Measurements from ENCODE around the gene TAF5L. TPM values are rescaled to one million over a fixed set of nuclear protein-coding genes. Genes with fewer than 3 reads are reported as not detected.

TAF5L gene
- total RNA-seq, result 11.9 and 12.9 TPM in 2 replicates
- 11.2 TPM for polyA plus RNA-seq (2012)

GRCh38 chr1:229625915-229626831 lies at the start of gene TAF5L, which contains the start of gene URB2:
Gene TAF5L (minus strand): TSS chr1:229626122. CDS start chr1:229614482, 11,640 bp downstream.
Gene URB2 (plus strand): TSS chr1:229626247. CDS start chr1:229627634, 1,387 bp downstream.
- peak; percentile 91 for DNase-seq (ENCODE audit: low read depth)

GRCh38 chr1:229675396-229675795 lies 49.5 kb upstream of the TAF5L start:
- no peak for DNase-seq (ENCODE audit: low read depth)

- no peak for DNase-seq (ENCODE audit: low read depth)
Measured at GRCh38 chr1:229674042-229674441, 48.1 kb upstream of the TAF5L start.

GRCh38 chr1:229672246-229672645 lies 46.3 kb upstream of the TAF5L start:
- no peak for DNase-seq (ENCODE audit: low read depth)

- DNase-seq (ENCODE audit: low read depth), result no peak
Measured at GRCh38 chr1:229671310-229671709, 45.4 kb upstream of the TAF5L start.

- DNase-seq (ENCODE audit: low read depth), result no peak
Measured at GRCh38 chr1:229669333-229669732, 43.4 kb upstream of the TAF5L start.

- peak; percentile 50 for DNase-seq (ENCODE audit: low read depth)
Measured at GRCh38 chr1:229666585-229666984, 40.7 kb upstream of the TAF5L start.

GRCh38 chr1:229665912-229666558 lies 40.1 kb upstream of the TAF5L start:
- no peak for DNase-seq (ENCODE audit: low read depth)

GRCh38 chr1:229664133-229664689 lies 38.3 kb upstream of the TAF5L start:
- DNase-seq (ENCODE audit: low read depth), result peak; percentile 75

GRCh38 chr1:229661897-229662296 lies 36.0 kb upstream of the TAF5L start:
- no peak for DNase-seq (ENCODE audit: low read depth)

- DNase-seq (ENCODE audit: low read depth), result peak; percentile 77
Measured at GRCh38 chr1:229661022-229661877, 35.3 kb upstream of the TAF5L start.

GRCh38 chr1:229657993-229658755 lies 32.3 kb upstream of the TAF5L start:
- no peak for DNase-seq (ENCODE audit: low read depth)

- no peak for DNase-seq (ENCODE audit: low read depth)
Measured at GRCh38 chr1:229655781-229656180, 29.9 kb upstream of the TAF5L start.

- DNase-seq (ENCODE audit: low read depth), result no peak
Measured at GRCh38 chr1:229653420-229653819, 27.5 kb upstream of the TAF5L start.

- no peak for DNase-seq (ENCODE audit: low read depth)
Measured at GRCh38 chr1:229651546-229651945, 25.6 kb upstream of the TAF5L start.

- no peak for DNase-seq (ENCODE audit: low read depth)
Measured at GRCh38 chr1:229650045-229650444, 24.1 kb upstream of the TAF5L start.

GRCh38 chr1:229648406-229648805 lies 22.5 kb upstream of the TAF5L start:
- no peak for DNase-seq (ENCODE audit: low read depth)

GRCh38 chr1:229645324-229645993 lies 19.5 kb upstream of the TAF5L start:
- DNase-seq (ENCODE audit: low read depth), result no peak

- peak; percentile 84 for DNase-seq (ENCODE audit: low read depth)
Measured at GRCh38 chr1:229643996-229644745, 18.2 kb upstream of the TAF5L start.
